Measurements from ENCODE around the gene DYNC1LI1.
"Not testable (repeated sequence)": the region's sequence is repeated elsewhere in the genome, so short reads cannot be mapped to it uniquely, and the experiment has no call there.

DYNC1LI1 gene

GRCh38 chr3:32586356-32586755 is 15.7 kb upstream of the DYNC1LI1 start:
- no peaks in the 10 kb centered on the region for H3K4me1 ChIP-seq (ENCODE audit: control insufficient read depth in 5 of 5, insufficient read depth in 5 of 5, low read length in 5 of 5)
- H3K4me3 ChIP-seq (ENCODE audit: low read depth in 1 of 5, low read length in 5 of 5), result no peak overlapping the region
- H3K9ac ChIP-seq (ENCODE audit: low read length in 5 of 5), result no peak overlapping the region
- no peak overlapping the region for H3K27ac ChIP-seq (ENCODE audit: low read depth, low read length)
- no peaks in the 10 kb centered on the region for H3K9me3 ChIP-seq (ENCODE audit: control insufficient read depth in 5 of 5, low read length in 5 of 5)
- H3K36me3 ChIP-seq (ENCODE audit: control insufficient read depth in 5 of 5, insufficient read depth in 5 of 5, low read length in 5 of 5), result no peaks in the 10 kb centered on the region
- H3K27me3 ChIP-seq (ENCODE audit: control insufficient read depth in 5 of 5, insufficient read depth in 4 of 5, low read length in 5 of 5), result no peaks in the 10 kb centered on the region

- no peak overlapping the region for H3K9ac ChIP-seq (ENCODE audit: low read length in 5 of 5)
- no peaks in the 10 kb centered on the region for H3K36me3 ChIP-seq (ENCODE audit: control insufficient read depth in 5 of 5, insufficient read depth in 5 of 5, low read length in 5 of 5)
- no peaks in the 10 kb centered on the region for H3K4me1 ChIP-seq (ENCODE audit: control insufficient read depth in 5 of 5, insufficient read depth in 5 of 5, low read length in 5 of 5)
- no peaks in the 10 kb centered on the region for H3K27me3 ChIP-seq (ENCODE audit: control insufficient read depth in 5 of 5, insufficient read depth in 4 of 5, low read length in 5 of 5)
- no peaks in the 10 kb centered on the region for H3K9me3 ChIP-seq (ENCODE audit: control insufficient read depth in 5 of 5, low read length in 5 of 5)
- no peak overlapping the region for H3K4me3 ChIP-seq (ENCODE audit: low read depth in 1 of 5, low read length in 5 of 5)
- no peak overlapping the region for H3K27ac ChIP-seq (ENCODE audit: low read depth, low read length)
These were observed 14.0 kb upstream of the DYNC1LI1 start for GRCh38 chr3:32584660-32585059.

GRCh38 chr3:32583708-32584107 is 13.1 kb upstream of the DYNC1LI1 start:
- H3K9ac ChIP-seq (ENCODE audit: low read length in 5 of 5), result no peak overlapping the region
- H3K9me3 ChIP-seq (ENCODE audit: control insufficient read depth in 5 of 5, low read length in 5 of 5), result no peaks in the 10 kb centered on the region
- no peak overlapping the region for H3K4me3 ChIP-seq (ENCODE audit: low read depth in 1 of 5, low read length in 5 of 5)
- H3K4me1 ChIP-seq (ENCODE audit: control insufficient read depth in 5 of 5, insufficient read depth in 5 of 5, low read length in 5 of 5), result no peaks in the 10 kb centered on the region
- no peaks in the 10 kb centered on the region for H3K27me3 ChIP-seq (ENCODE audit: control insufficient read depth in 5 of 5, insufficient read depth in 4 of 5, low read length in 5 of 5)
- no peak overlapping the region for H3K27ac ChIP-seq (ENCODE audit: low read depth, low read length)
- no peaks in the 10 kb centered on the region for H3K36me3 ChIP-seq (ENCODE audit: control insufficient read depth in 5 of 5, insufficient read depth in 5 of 5, low read length in 5 of 5)

- H3K9ac ChIP-seq (ENCODE audit: low read length in 5 of 5); H3K36me3 ChIP-seq (ENCODE audit: control insufficient read depth in 5 of 5, insufficient read depth in 5 of 5, low read length in 5 of 5); H3K9me3 ChIP-seq (ENCODE audit: control insufficient read depth in 5 of 5, low read length in 5 of 5); H3K4me1 ChIP-seq (ENCODE audit: control insufficient read depth in 5 of 5, insufficient read depth in 5 of 5, low read length in 5 of 5); H3K4me3 ChIP-seq (ENCODE audit: low read depth in 1 of 5, low read length in 5 of 5); H3K27me3 ChIP-seq (ENCODE audit: control insufficient read depth in 5 of 5, insufficient read depth in 4 of 5, low read length in 5 of 5); H3K27ac ChIP-seq (ENCODE audit: low read depth, low read length): not testable (repeated sequence)
These were observed 8.0 kb upstream of the DYNC1LI1 start for GRCh38 chr3:32578669-32579068.

- no peaks in the 10 kb centered on the region for H3K9me3 ChIP-seq (ENCODE audit: control insufficient read depth in 5 of 5, low read length in 5 of 5)
- H3K27ac ChIP-seq (ENCODE audit: low read depth, low read length), result no peak overlapping the region
- H3K36me3 ChIP-seq (ENCODE audit: control insufficient read depth in 5 of 5, insufficient read depth in 5 of 5, low read length in 5 of 5), result no peaks in the 10 kb centered on the region
- peak overlapping the region in 1 of 5 donors; percentile 15 for H3K9ac ChIP-seq (ENCODE audit: low read length in 5 of 5)
- peak overlapping the region in 3 of 5 donors; percentile 20 to 27 (median 21) for H3K4me3 ChIP-seq (ENCODE audit: low read depth in 1 of 5, low read length in 5 of 5)
- H3K27me3 ChIP-seq (ENCODE audit: control insufficient read depth in 5 of 5, insufficient read depth in 4 of 5, low read length in 5 of 5), result no peaks in the 10 kb centered on the region
- H3K4me1 ChIP-seq (ENCODE audit: control insufficient read depth in 5 of 5, insufficient read depth in 5 of 5, low read length in 5 of 5), result peaks cover 0 to 9% (median 0%) of the 10 kb centered on the region in 5 donors
These were observed 7.2 kb upstream of the DYNC1LI1 start for GRCh38 chr3:32577581-32578556.

GRCh38 chr3:32577174-32577573 is 6.5 kb upstream of the DYNC1LI1 start:
- Histone ChIP-seq H3K27ac (ENCODE audit: low read depth, low read length) (no peak overlapping the region), H3K36me3 (ENCODE audit: control insufficient read depth in 5 of 5, insufficient read depth in 5 of 5, low read length in 5 of 5) (no peaks in the 10 kb centered on the region), H3K4me1 (ENCODE audit: control insufficient read depth in 5 of 5, insufficient read depth in 5 of 5, low read length in 5 of 5) (peaks cover 0 to 9% (median 0%) of the 10 kb centered on the region in 5 donors), H3K9ac (ENCODE audit: low read length in 5 of 5) (peak overlapping the region in 1 of 5 donors; percentile 15), H3K9me3 (ENCODE audit: control insufficient read depth in 5 of 5, low read length in 5 of 5) (no peaks in the 10 kb centered on the region), H3K27me3 (ENCODE audit: control insufficient read depth in 5 of 5, insufficient read depth in 4 of 5, low read length in 5 of 5) (no peaks in the 10 kb centered on the region), H3K4me3 (ENCODE audit: low read depth in 1 of 5, low read length in 5 of 5) (peak overlapping the region in 3 of 5 donors; percentile 20 to 27 (median 21))

- no peak overlapping the region for H3K4me3 ChIP-seq (ENCODE audit: low read depth in 1 of 5, low read length in 5 of 5)
- H3K27ac ChIP-seq (ENCODE audit: low read depth, low read length), result no peak overlapping the region
- H3K9me3 ChIP-seq (ENCODE audit: control insufficient read depth in 5 of 5, low read length in 5 of 5), result no peaks in the 10 kb centered on the region
- no peaks in the 10 kb centered on the region for H3K36me3 ChIP-seq (ENCODE audit: control insufficient read depth in 5 of 5, insufficient read depth in 5 of 5, low read length in 5 of 5)
- H3K4me1 ChIP-seq (ENCODE audit: control insufficient read depth in 5 of 5, insufficient read depth in 5 of 5, low read length in 5 of 5), result peaks cover 0 to 16% (median 10%) of the 10 kb centered on the region in 5 donors
- H3K9ac ChIP-seq (ENCODE audit: low read length in 5 of 5), result no peak overlapping the region
- no peaks in the 10 kb centered on the region for H3K27me3 ChIP-seq (ENCODE audit: control insufficient read depth in 5 of 5, insufficient read depth in 4 of 5, low read length in 5 of 5)
These were observed 4.9 kb upstream of the DYNC1LI1 start for GRCh38 chr3:32575451-32576113.

- Histone ChIP-seq H3K27me3 (ENCODE audit: control insufficient read depth in 5 of 5, insufficient read depth in 4 of 5, low read length in 5 of 5) (no peaks in the 10 kb centered on the region), H3K4me1 (ENCODE audit: control insufficient read depth in 5 of 5, insufficient read depth in 5 of 5, low read length in 5 of 5) (peaks cover 0 to 20% (median 18%) of the 10 kb centered on the region in 5 donors), H3K9me3 (ENCODE audit: control insufficient read depth in 5 of 5, low read length in 5 of 5) (no peaks in the 10 kb centered on the region), H3K27ac (ENCODE audit: low read depth, low read length) (peak overlapping the region; percentile 89), H3K4me3 (ENCODE audit: low read depth in 1 of 5, low read length in 5 of 5) (peak overlapping the region; percentile 70 to 94 (median 90)), H3K9ac (ENCODE audit: low read length in 5 of 5) (peak overlapping the region; percentile 52 to 95 (median 81)), H3K36me3 (ENCODE audit: control insufficient read depth in 5 of 5, insufficient read depth in 5 of 5, low read length in 5 of 5) (peaks cover 0 to 2% (median 0%) of the 10 kb centered on the region in 5 donors)
These were observed 481 bp upstream of the DYNC1LI1 start for GRCh38 chr3:32571192-32571485.

- peaks cover 0 to 5% (median 3%) of the 10 kb centered on the region in 5 donors for H3K36me3 ChIP-seq (ENCODE audit: control insufficient read depth in 5 of 5, insufficient read depth in 5 of 5, low read length in 5 of 5)
- no peaks in the 10 kb centered on the region for H3K9me3 ChIP-seq (ENCODE audit: control insufficient read depth in 5 of 5, low read length in 5 of 5)
- peak overlapping the region; percentile 85 to 94 (median 90) for H3K4me3 ChIP-seq (ENCODE audit: low read depth in 1 of 5, low read length in 5 of 5)
- H3K27ac ChIP-seq (ENCODE audit: low read depth, low read length), result peak overlapping the region; percentile 89
- no peaks in the 10 kb centered on the region for H3K27me3 ChIP-seq (ENCODE audit: control insufficient read depth in 5 of 5, insufficient read depth in 4 of 5, low read length in 5 of 5)
- H3K9ac ChIP-seq (ENCODE audit: low read length in 5 of 5), result peak overlapping the region; percentile 17 to 95 (median 92)
- peaks cover 0 to 20% (median 18%) of the 10 kb centered on the region in 5 donors for H3K4me1 ChIP-seq (ENCODE audit: control insufficient read depth in 5 of 5, insufficient read depth in 5 of 5, low read length in 5 of 5)
These were observed 878 bp downstream of the DYNC1LI1 start for GRCh38 chr3:32569540-32570420.
